IPS-18c (cell line): ENCODE data around the gene C1QA.

Source experiments
- H3K4me3 ChIP-seq: 2 replicates; pipeline ENCODE4 v1.7.0; 2013; ENCODE audit warnings: low read depth, mild to moderate bottlenecking, low read length, moderate library complexity; ENCODE audit not compliant: insufficient read depth
- H3K9me3 ChIP-seq: one replicate; pipeline ENCODE4 v1.6.1; 2013; ENCODE audit warnings: mild to moderate bottlenecking, low read length, moderate library complexity; ENCODE audit not compliant: control insufficient read depth, insufficient read depth

Gene C1QA, protein sequence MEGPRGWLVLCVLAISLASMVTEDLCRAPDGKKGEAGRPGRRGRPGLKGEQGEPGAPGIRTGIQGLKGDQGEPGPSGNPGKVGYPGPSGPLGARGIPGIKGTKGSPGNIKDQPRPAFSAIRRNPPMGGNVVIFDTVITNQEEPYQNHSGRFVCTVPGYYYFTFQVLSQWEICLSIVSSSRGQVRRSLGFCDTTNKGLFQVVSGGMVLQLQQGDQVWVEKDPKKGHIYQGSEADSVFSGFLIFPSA

DNA sequence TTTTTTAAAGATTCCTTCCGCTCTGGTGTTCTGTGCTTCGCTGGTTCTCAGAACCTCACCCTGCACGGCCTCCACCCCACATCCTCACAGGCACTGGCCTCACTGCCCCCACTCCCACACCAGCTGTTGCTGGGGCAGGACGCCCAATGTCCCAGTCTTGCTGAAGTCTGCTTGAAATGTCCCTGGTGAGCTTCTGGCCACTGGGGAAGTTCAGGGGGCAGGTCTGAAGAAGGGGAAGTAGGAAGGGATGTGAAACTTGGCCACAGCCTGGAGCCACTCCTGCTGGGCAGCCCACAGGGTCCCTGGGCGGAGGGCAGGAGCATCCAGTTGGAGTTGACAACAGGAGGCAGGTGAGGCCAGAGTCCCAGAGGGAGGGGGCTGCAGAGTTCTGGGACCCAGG is at the start of gene C1QA:
TSS of gene C1QA (plus strand) at position 276 of the 400 bp plus-strand sequence. CDS start 989 bp downstream, outside the sequence.
- Histone ChIP-seq H3K9me3 (no peaks in the 10 kb centered on the region), H3K4me3 (no peak within 1 kb of the TSS)

DNA sequence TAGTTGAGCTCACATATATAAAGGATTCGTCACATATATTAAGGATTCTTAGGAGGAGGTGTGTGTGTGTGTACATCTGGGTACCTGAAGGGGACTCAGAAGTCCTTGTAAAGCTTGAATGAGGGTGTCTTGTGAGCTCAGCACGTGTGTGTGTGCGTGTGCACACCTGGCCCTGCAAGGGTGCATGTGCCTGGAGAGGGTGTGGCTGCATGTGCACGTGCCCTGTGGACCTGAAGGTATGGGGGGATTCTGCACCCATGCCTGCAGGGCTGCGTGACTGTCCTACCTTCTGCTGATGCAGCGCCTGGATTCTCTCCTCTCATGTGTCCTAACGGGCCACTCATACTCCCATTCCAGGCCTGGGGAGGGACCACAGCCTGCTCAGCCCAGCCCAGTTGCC is 49.2 kb upstream of the C1QA start:
- H3K9me3 ChIP-seq, result no peaks in the 10 kb centered on the region
- H3K4me3 ChIP-seq, result no peak overlapping the region

DNA sequence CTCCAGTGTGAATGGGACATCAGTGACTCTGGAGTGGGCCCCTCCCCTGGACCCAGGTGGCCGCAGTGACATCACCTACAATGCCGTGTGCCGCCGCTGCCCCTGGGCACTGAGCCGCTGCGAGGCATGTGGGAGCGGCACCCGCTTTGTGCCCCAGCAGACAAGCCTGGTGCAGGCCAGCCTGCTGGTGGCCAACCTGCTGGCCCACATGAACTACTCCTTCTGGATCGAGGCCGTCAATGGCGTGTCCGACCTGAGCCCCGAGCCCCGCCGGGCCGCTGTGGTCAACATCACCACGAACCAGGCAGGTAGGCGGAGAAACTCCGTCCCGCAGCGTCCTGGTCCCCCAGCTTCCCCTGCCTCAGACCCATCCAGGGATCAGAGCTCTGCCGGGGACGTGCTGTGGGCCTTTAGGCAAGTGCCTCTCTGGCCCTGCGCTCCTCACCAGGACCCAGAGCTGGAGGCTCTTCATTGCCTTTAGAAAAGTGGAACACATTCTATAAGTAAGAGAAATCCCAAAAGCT is 47.5 kb upstream of the C1QA start:
- Histone ChIP-seq H3K9me3 (no peaks in the 10 kb centered on the region), H3K4me3 (no peak overlapping the region)

DNA sequence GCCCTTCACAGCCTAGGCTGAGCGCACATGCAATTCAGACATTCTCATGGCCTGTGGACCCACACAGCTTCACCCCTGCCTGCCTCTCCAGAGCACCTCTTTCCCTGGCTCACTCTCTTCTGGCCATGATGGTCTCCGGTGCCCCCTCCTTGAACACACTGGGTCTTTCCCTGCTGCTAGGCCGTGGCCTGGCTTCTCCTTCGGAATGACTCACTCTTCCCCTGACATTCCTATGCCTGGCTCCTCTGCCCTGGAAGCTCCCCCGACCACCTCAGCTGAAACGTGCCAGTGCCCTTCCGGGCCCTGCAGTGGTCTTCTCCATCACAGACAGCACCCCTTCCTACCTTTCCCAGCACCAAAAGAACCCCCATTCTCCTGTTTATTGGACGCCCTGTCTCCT is 44.9 kb upstream of the C1QA start:
- Histone ChIP-seq H3K4me3 (no peak overlapping the region), H3K9me3 (no peaks in the 10 kb centered on the region)

DNA sequence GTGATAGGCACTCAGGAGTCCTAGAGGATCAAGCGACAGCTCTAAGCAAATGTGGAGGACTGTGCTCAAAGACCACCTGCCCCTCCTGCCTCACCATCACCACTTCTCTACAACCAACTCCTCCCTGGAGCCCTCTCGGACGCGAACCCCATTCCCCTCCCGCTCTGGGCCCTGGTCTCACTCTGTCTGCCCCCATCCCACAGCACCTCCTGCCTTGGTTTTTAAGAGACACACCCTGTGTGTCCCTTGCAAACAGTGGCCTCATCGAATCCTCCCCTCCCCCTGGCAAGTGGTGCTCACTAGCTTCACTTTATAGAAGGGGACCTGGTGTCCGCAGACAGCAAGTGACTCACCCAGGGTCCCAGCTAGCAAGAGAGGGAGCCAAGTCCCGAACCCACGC is 44.4 kb upstream of the C1QA start:
- Histone ChIP-seq H3K9me3 (no peaks in the 10 kb centered on the region), H3K4me3 (no peak overlapping the region)

DNA sequence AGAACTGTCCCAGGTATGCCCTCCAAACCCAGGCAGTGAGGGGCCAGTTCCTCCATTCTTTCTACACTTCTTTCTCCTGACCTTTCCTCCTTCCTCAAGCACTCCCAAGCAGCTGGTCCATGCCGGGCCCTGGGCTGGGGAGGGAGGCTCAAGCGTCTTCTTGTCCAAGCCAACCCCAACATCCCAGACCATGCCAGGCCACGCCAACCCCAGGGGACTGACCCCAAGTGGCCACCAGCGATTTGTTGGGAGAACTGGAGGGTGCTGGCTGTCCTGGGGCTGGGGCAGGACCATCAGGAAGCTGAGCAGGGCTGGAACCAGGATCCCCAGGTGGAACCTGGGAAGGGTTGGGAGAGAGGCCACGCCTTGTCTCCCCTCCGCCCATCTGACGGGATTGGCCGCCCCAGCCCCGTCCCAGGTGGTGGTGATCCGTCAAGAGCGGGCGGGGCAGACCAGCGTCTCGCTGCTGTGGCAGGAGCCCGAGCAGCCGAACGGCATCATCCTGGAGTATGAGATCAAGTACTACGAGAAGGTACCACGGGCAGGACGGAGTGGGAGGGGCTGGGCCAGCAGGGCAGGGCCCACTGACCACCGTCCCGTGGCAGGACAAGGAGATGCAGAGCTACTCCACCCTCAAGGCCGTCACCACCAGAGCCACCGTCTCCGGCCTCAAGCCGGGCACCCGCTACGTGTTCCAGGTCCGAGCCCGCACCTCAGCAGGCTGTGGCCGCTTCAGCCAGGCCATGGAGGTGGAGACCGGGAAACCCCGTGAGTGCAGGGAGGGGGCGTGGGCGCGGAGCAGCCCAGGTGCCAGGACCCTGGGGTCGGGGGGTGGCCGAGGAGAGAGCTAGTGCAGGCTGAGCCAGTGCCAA is 43.3 kb upstream of the C1QA start:
- no peaks in the 10 kb centered on the region for H3K9me3 ChIP-seq
- no peak overlapping the region for H3K4me3 ChIP-seq

DNA sequence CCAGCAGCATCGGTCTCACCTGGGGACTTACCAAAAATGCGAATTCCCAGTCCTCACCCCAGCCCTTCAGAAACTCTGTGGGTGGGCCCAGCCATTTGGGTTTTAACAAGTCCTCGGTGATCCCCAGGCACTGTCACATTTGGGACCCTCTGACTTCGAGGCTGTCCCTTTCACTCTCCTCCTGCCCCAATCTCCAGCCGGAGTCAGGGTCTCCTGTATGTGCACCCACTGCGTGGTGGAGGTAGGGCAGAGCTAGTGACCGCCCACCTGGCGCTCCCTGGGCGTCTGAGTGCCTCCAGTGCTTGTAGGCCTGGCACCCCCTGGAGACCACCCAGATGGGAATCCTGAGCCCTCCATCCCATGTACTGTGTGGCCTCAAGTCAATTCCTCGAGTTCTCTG is 42.0 kb upstream of the C1QA start:
- Histone ChIP-seq H3K9me3 (no peaks in the 10 kb centered on the region), H3K4me3 (no peak overlapping the region)

DNA sequence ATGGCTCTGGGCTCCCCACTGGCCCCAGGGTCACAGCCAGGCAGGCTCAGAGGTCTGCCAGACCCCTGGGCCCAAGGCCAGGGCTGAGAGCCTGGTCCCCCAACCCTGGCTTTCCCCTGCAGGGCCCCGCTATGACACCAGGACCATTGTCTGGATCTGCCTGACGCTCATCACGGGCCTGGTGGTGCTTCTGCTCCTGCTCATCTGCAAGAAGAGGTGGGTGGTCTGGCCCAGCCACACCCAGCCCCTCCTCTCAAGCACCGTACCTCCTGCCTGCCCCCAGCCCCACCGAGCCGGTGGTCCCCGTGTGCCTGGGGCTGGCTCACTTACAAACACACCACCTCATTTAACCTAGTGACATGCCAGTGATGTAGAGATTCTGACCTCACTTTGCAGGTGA is 41.3 kb upstream of the C1QA start:
- H3K4me3 ChIP-seq, result no peak overlapping the region

DNA sequence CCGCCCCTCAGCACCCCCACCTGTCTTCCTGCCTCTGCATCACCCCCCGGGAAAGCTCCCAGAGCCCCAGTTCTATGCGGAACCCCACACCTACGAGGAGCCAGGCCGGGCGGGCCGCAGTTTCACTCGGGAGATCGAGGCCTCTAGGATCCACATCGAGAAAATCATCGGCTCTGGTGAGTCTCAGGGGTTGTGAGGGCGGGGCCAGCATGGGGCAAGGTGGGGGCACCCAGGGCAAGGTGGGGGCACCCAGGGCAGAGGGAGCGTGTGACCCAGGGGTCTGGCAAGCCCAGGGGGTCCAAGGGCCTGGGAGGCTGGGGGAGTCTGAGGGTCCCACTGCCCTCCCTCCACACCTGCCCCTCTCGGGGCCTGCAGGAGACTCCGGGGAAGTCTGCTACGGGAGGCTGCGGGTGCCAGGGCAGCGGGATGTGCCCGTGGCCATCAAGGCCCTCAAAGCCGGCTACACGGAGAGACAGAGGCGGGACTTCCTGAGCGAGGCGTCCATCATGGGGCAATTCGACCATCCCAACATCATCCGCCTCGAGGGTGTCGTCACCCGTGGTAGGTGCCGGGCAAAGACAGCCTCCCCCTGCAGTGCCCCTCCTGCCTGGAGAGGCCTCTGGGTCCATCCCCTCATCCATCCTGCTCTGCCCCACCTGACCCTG is 39.0 kb upstream of the C1QA start:
- Histone ChIP-seq H3K4me3 (no peak overlapping the region), H3K9me3 (no peaks in the 10 kb centered on the region)

More for the DNA sequence above, 41.3 kb upstream of the C1QA start:
- no peaks in the 10 kb centered on the region for H3K9me3 ChIP-seq

DNA sequence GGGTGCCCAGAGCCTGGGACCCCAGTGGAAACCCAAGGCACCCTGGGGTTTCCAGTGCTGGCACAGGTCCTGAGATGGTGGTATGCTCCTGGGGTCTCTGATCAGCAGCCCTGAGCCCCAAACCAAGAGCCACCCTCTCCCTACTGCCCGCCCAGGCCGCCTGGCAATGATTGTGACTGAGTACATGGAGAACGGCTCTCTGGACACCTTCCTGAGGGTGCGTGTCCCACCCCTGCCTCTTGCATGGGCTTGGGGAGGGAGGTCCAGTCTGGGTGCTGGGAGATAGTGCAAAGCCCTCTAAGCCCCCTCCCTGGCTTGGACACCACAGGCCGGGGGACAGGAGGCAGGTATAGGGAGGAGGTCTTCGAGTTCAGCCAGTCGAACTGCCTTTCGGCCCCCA is 38.4 kb upstream of the C1QA start:
- no peaks in the 10 kb centered on the region for H3K9me3 ChIP-seq
- H3K4me3 ChIP-seq, result no peak overlapping the region

DNA sequence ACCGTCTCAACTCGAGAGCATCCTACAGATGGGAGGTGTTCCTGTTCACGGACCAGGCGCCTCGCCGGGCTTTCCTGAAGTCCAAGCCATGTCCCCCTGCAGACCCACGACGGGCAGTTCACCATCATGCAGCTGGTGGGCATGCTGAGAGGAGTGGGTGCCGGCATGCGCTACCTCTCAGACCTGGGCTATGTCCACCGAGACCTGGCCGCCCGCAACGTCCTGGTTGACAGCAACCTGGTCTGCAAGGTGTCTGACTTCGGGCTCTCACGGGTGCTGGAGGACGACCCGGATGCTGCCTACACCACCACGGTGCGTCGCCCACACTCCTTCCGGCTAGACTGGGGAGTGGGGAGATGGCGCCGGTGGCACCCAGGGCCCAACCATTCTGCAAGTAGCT is 37.7 kb upstream of the C1QA start:
- no peak overlapping the region for H3K4me3 ChIP-seq

DNA sequence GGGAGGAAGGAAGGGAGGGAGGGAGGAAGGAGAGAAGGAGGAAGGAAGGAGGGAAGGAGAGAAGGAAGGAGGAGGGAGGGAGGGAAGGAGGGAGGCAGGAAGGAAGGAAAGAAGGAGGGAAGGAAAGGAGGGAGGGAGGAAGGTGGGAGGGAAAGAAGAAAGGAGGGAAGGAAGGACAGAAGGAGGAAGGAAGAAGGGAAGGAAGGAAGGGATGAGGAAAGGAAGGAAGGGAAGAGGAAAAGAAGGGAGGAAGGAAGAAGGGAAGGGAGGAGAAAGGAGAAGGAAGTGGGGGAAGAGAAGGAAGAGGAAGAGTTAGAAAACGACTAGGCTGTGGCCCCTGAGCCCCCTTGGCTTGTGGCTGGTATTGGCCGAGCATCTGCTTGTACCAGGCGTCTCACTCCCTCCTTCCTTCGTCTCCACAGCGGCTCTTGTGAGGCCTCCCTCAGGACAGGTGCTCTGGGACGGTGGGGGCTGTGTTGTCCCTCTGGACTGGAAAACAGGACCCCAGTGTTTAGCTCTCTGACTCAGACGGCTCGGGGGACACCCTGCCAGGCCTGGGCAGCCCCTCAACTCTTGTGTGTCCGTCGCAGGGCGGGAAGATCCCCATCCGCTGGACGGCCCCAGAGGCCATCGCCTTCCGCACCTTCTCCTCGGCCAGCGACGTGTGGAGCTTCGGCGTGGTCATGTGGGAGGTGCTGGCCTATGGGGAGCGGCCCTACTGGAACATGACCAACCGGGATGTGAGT is 36.2 kb upstream of the C1QA start:
- H3K9me3 ChIP-seq, result no peaks in the 10 kb centered on the region
- H3K4me3 ChIP-seq, result no peak overlapping the region

More for the DNA sequence above, 37.7 kb upstream of the C1QA start:
- H3K9me3 ChIP-seq, result no peaks in the 10 kb centered on the region

DNA sequence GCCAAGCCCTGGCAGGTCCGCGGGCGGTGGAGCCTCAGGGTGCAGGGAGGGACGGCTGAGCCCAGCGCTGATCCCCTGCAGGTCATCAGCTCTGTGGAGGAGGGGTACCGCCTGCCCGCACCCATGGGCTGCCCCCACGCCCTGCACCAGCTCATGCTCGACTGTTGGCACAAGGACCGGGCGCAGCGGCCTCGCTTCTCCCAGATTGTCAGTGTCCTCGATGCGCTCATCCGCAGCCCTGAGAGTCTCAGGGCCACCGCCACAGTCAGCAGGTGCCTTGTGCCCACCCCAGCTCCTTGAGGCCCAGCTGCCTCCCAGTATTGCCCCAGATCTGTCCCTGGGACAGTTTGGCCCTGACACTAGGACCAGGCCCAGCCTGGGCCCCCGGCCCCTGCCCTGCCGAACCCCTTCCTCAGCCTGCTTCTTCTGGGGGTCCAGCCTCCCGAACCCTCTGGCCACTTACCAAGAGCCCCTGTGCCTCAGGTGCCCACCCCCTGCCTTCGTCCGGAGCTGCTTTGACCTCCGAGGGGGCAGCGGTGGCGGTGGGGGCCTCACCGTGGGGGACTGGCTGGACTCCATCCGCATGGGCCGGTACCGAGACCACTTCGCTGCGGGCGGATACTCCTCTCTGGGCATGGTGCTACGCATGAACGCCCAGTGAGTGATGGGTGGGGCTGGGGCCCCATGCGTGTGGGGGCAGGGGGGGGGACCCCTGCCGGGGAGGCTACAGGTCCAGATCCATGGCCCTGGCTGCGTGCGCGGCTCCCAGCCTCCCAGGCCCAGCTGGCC is 35.4 kb upstream of the C1QA start:
- Histone ChIP-seq H3K4me3 (no peak overlapping the region), H3K9me3 (no peaks in the 10 kb centered on the region)

DNA sequence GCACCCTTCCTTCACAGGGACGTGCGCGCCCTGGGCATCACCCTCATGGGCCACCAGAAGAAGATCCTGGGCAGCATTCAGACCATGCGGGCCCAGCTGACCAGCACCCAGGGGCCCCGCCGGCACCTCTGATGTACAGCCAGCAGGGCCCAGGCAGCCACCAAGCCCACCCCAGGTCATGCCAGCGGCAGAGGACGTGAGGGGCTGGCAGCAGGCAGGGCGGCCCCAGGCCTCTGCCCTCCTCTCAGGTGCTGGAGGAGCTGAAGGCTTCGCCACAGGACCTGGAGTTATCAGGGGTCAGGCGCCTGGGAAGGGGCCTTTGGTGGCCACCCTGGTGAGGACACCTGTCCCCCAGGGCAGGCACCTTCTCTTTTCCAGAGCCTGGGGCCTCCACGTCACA is 34.8 kb upstream of the C1QA start:
- H3K9me3 ChIP-seq, result no peaks in the 10 kb centered on the region
- H3K4me3 ChIP-seq, result no peak overlapping the region

DNA sequence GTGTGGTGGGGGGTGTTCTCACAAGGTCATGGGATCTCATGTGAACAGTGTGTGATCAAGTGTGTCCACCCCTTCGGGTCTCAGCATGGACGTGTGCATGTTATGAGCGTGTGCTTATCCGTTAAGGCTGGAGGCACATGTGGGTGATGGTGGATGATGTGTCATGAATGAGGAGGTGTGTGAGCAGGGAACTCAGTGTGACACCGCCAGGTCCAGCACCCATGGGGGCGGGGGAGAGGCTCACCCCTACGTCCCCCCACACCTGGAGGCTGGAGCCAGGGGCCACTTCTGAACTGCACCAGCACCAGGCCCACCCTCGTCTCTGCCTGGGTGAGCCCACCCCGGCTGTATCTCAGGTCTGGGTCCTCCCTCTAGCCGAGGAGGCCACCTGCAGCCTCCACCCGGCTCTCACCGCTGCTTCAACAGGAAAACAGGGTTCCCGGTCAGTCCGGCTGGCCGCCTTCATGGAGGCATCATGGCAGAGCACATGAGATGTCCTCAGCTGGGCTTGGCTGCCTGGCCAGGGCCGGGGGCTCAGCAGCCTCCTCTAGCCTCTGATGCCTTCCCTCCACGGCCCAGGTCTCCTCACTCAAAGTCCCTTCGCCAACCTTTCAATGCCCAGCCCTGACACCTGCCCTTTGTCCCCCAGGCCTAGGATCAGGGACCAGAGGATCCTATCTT is 34.2 kb upstream of the C1QA start:
- Histone ChIP-seq H3K9me3 (no peaks in the 10 kb centered on the region), H3K4me3 (no peak overlapping the region)

DNA sequence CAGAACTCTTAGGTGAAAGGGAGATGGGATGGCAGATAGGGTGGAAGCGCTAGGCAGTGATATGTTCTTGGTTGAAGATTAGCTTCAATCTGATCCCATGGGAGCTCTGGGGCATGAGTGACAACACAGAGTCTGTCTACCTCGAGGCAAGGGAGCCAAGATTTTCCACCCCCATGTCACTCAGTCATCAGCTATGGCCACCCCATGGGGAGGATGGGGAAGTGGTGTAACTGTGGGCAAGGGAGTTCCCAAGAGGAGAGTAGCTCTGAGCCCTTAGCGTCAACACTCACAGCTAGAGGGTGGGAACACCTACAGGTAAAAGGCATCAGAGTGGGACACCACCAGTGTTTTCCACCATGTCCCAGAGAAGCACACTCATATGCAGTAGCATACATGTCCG is 30.3 kb upstream of the C1QA start:
- Histone ChIP-seq H3K4me3 (no peak overlapping the region), H3K9me3 (no peaks in the 10 kb centered on the region)
